HEK293T (cell line): ENCODE measurements around the gene TEC.

Experiments used
- CTCF ChIA-PET: fragments of 350-600 bp; formaldehyde crosslinking; extraction: SDS; loops from one replicate; lab custom pipeline; 2021; ENCODE audit warnings: antibody characterized with exemption, inconsistent platforms; lab: Yijun Ruan, JAX
- POLR2A ChIA-PET: fragments of 350-600 bp; formaldehyde crosslinking; extraction: SDS; loops from one replicate; lab custom pipeline; 2020; ENCODE audit warnings: antibody characterized with exemption, inconsistent platforms; lab: Yijun Ruan, JAX
- DNase-seq: peaks from one replicate; pipeline ENCODE4 v3.0.0; 2012; ENCODE audit warnings: mixed read lengths; ENCODE audit errors: extremely low spot score
- ARNT ChIP-seq: fragments of 450-650 bp; IDR thresholded peaks from 2 replicates; pipeline ENCODE4 v1.6.1; 2017; ENCODE audit warnings: mild to moderate bottlenecking
- BHLHE40 ChIP-seq: fragments of 450-650 bp; IDR thresholded peaks from 2 replicates; pipeline ENCODE4 v1.6.1; 2016; ENCODE audit warnings: mild to moderate bottlenecking, moderate library complexity, borderline replicate concordance
- CTBP1 ChIP-seq: fragments of 450-650 bp; IDR thresholded peaks from 2 replicates; pipeline ENCODE4 v1.6.1; 2016; ENCODE audit warnings: borderline replicate concordance
- ELF4 ChIP-seq: fragments of 450-650 bp; IDR thresholded peaks from 2 replicates; pipeline ENCODE4 v1.6.1; 2017; ENCODE audit warnings: antibody characterized with exemption
- FOXA1 ChIP-seq: fragments of 450-650 bp; IDR thresholded peaks from 2 replicates; pipeline ENCODE4 v1.6.1; 2016; ENCODE audit warnings: mild to moderate bottlenecking
- FOXK2 ChIP-seq: fragments of 450-650 bp; IDR thresholded peaks from 2 replicates; pipeline ENCODE4 v1.6.1; 2016; ENCODE audit warnings: mild to moderate bottlenecking
- FOXM1 ChIP-seq: fragments of 450-650 bp; IDR thresholded peaks from 2 replicates; pipeline ENCODE4 v1.6.1; 2017; ENCODE audit warnings: mild to moderate bottlenecking, borderline replicate concordance
- HDGF ChIP-seq: fragments of 450-650 bp; IDR thresholded peaks from 2 replicates; pipeline ENCODE4 v1.6.1; 2017; ENCODE audit warnings: antibody characterized with exemption, borderline replicate concordance
- L3MBTL2 ChIP-seq: fragments of 450-650 bp; conservative IDR thresholded peaks from 2 replicates; pipeline ENCODE4 v1.6.1; 2016; ENCODE audit warnings: mild to moderate bottlenecking
- LEF1 ChIP-seq: fragments of 450-650 bp; IDR thresholded peaks from 2 replicates; pipeline ENCODE4 v1.6.1; 2017; ENCODE audit warnings: mild to moderate bottlenecking, borderline replicate concordance
- NFRKB ChIP-seq: fragments of 450-650 bp; IDR thresholded peaks from 2 replicates; pipeline ENCODE4 v1.6.1; 2016; ENCODE audit warnings: mild to moderate bottlenecking, moderate library complexity
- PKNOX1 ChIP-seq: fragments of 450-650 bp; IDR thresholded peaks from 2 replicates; pipeline ENCODE4 v1.6.1; 2016
- SP1 ChIP-seq: fragments of 450-650 bp; IDR thresholded peaks from 2 replicates; pipeline ENCODE4 v1.6.1; 2017
- SUZ12 ChIP-seq: fragments of 450-650 bp; IDR thresholded peaks from 2 replicates; pipeline ENCODE4 v1.6.1; 2016; ENCODE audit warnings: mild to moderate bottlenecking
- TARDBP ChIP-seq: fragments of 450-650 bp; IDR thresholded peaks from 2 replicates; pipeline ENCODE4 v1.6.1; 2016
- ZNF384 ChIP-seq: fragments of 450-650 bp; IDR thresholded peaks from 2 replicates; pipeline ENCODE4 v1.6.1; 2016

TEC gene

DNA sequence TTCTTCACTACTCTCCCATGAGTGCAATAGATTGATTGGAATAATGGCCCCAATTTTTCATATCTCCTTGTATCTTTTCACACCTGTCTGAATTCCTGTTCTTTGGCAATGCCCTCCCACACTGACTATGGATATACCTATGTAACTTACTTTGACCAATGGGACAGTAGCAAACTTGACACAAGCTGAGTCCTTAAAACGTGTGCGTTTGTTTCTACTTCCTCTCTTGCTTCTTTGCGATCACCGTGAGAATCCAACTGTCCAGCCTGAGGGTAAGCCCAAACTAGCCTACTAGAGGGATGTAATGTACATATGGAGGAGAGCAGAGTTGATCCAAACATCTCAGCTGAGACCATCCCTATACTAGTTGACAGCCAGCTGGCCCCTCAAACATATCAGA, 19.3 kb downstream of the TEC start:
- no peak for TF ChIP-seq CTBP1
- no peak for TF ChIP-seq SUZ12
- TF ChIP-seq ZNF384: no peak
- TF ChIP-seq PKNOX1: no peak
- TF ChIP-seq NFRKB: no peak
- TF ChIP-seq SP1: no peak
- TF ChIP-seq FOXK2: no peak
- TF ChIP-seq BHLHE40: no peak
- TF ChIP-seq TARDBP: no peak
- no peak for TF ChIP-seq FOXM1
- POLR2A ChIA-PET: no interaction called here
- CTCF ChIA-PET: no interaction called here
- no peak for DNase-seq

DNA sequence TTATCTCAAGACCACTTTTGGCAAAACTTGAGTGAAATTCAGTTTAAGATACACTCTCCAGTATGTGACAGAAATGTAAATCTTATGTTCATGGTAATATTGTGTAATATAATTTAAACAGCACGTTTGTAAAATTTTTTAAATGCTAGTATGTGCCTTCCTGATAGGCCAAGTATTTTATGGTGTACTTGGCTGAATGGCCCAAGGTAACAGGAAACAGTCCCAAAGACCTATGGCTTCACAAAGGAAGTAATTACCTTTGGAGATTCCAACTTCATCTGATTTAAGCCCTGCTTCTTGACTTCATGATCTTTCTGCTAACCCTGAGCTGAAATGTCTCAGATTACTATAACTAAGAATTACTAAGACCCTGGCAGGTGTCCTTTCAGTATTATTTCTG, 20.3 kb downstream of the TEC start:
- ChIA-PET CTCF (interaction anchor here (0.7 kb wide), 1 partner anchor 58 kb away, joined by 3 read pairs; no protein-coding TSS in a partner anchor), POLR2A (no interaction called here)
- TF ChIP-seq ELF4: no peak
- no peak for TF ChIP-seq LEF1
- TF ChIP-seq FOXM1: no peak
- TF ChIP-seq ZNF384: no peak
- no peak for TF ChIP-seq FOXA1
- no peak for TF ChIP-seq L3MBTL2
- no peak for TF ChIP-seq ARNT
- no peak for TF ChIP-seq CTBP1
- TF ChIP-seq NFRKB: no peak
- TF ChIP-seq PKNOX1: no peak
- TF ChIP-seq FOXK2: no peak
- no peak for TF ChIP-seq BHLHE40
- TF ChIP-seq HDGF: no peak
- TF ChIP-seq SUZ12: no peak
- no peak for TF ChIP-seq SP1
- TF ChIP-seq TARDBP: no peak
- no peak for DNase-seq

GRCh38 chr4:48248559-48248953, 21.1 kb downstream of the TEC start:
- ChIA-PET POLR2A (no interaction called here), CTCF (interaction anchor here (0.7 kb wide), 1 partner anchor 57 kb away, joined by 3 read pairs; no protein-coding TSS in a partner anchor)
- DNase-seq: no peak
- TF ChIP-seq ZNF384: no peak
- TF ChIP-seq LEF1: no peak
- TF ChIP-seq ELF4: no peak
- no peak for TF ChIP-seq FOXA1
- TF ChIP-seq ARNT: no peak

- no peak for DNase-seq
- CTCF ChIA-PET: interaction anchor here (0.5 kb wide), 1 partner anchor 301 kb away, joined by 3 read pairs; no protein-coding TSS in a partner anchor
- POLR2A ChIA-PET: no interaction called here
- TF ChIP-seq SP1 (no peak), NFRKB (no peak), TARDBP (no peak), ZNF384 (no peak), CTBP1 (no peak), BHLHE40 (no peak), FOXA1 (no peak), FOXM1 (no peak), SUZ12 (no peak), ELF4 (no peak), LEF1 (no peak), ARNT (no peak), FOXK2 (no peak), PKNOX1 (no peak), HDGF (no peak), L3MBTL2 (no peak)
Measured at GRCh38 chr4:48247878-48248558, 21.6 kb downstream of the TEC start.

GRCh38 chr4:48247142-48247877, 22.3 kb downstream of the TEC start:
- DNase-seq: no peak
- TF ChIP-seq TARDBP (no peak), L3MBTL2 (no peak), SP1 (no peak), FOXA1 (no peak), FOXM1 (no peak)
- ChIA-PET CTCF (interaction anchor here (0.5 kb wide), 1 partner anchor 301 kb away, joined by 3 read pairs; no protein-coding TSS in a partner anchor), POLR2A (no interaction called here)

- CTCF ChIA-PET: no interaction called here
- no peak for TF ChIP-seq FOXA1
- TF ChIP-seq BHLHE40: no peak
- no peak for TF ChIP-seq PKNOX1
- no peak for TF ChIP-seq CTBP1
- no peak for TF ChIP-seq TARDBP
- TF ChIP-seq ELF4: no peak
- TF ChIP-seq NFRKB: no peak
- TF ChIP-seq ARNT: no peak
- no peak for TF ChIP-seq L3MBTL2
- no peak for TF ChIP-seq SP1
- TF ChIP-seq FOXK2: no peak
- TF ChIP-seq ZNF384: no peak
- no peak for TF ChIP-seq HDGF
- no peak for TF ChIP-seq SUZ12
- TF ChIP-seq FOXM1: no peak
- TF ChIP-seq LEF1: no peak
Measured at GRCh38 chr4:48244665-48245064, 25.0 kb downstream of the TEC start.

More at GRCh38 chr4:48244665-48245064, 25.0 kb downstream of the TEC start:
- DNase-seq: no peak
- POLR2A ChIA-PET: no interaction called here
